RWPE1 (cell line): ENCODE measurements around the gene C1orf52.
A peak's percentile ranks its signal among the peaks of the same experiment; 100 is the strongest.

Experiments
- CTCF ChIA-PET: fragments of 350-600 bp; sonication (Branson Sonifier 250); formaldehyde crosslinking; extraction: SDS; loops from one replicate; lab custom pipeline; 2021; lab: Yijun Ruan, JAX
- POLR2A ChIA-PET: fragments of 400-600 bp; formaldehyde crosslinking; extraction: SDS; loops from one replicate; lab custom pipeline; 2020; ENCODE audit warnings: antibody characterized with exemption; ENCODE audit not compliant: low non-redundant PET; lab: Yijun Ruan, JAX
- DNase-seq: peaks from one replicate; pipeline ENCODE4 v3.0.0; 2012; ENCODE audit warnings: low spot score
- H3K27ac ChIP-seq: fragments of 450-650 bp; 2 replicates; pipeline ENCODE4 v1.5.1; 2017
- TF ChIP-seq, protein P1 (sequence below): fragments of 450-650 bp; conservative IDR thresholded peaks from 2 replicates; pipeline ENCODE4 v1.5.1; 2017; ENCODE audit warnings: low read depth, mild to moderate bottlenecking

C1orf52 gene

DNA sequence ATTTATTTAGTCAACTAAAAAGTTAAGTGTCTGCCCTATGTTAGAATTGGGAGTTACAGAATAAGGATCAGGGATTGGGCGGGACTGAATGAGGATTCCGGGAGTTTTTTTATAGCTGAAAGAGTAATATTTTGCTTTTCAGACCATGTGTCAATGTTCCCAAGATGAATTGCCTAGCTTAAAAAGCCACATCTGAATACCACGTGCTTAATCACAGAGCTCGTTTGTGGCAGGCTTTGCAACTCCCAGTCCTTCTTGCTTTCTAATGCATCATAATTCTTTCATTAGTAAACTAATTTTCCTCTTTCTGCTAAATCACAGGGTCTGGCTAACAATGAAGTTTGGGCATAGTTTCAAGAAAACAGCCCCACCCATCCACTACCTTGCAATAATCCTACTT, 21.2 kb upstream of the C1orf52 start:
- no peak overlapping the region for H3K27ac ChIP-seq
- TF ChIP-seq, protein P1, sequence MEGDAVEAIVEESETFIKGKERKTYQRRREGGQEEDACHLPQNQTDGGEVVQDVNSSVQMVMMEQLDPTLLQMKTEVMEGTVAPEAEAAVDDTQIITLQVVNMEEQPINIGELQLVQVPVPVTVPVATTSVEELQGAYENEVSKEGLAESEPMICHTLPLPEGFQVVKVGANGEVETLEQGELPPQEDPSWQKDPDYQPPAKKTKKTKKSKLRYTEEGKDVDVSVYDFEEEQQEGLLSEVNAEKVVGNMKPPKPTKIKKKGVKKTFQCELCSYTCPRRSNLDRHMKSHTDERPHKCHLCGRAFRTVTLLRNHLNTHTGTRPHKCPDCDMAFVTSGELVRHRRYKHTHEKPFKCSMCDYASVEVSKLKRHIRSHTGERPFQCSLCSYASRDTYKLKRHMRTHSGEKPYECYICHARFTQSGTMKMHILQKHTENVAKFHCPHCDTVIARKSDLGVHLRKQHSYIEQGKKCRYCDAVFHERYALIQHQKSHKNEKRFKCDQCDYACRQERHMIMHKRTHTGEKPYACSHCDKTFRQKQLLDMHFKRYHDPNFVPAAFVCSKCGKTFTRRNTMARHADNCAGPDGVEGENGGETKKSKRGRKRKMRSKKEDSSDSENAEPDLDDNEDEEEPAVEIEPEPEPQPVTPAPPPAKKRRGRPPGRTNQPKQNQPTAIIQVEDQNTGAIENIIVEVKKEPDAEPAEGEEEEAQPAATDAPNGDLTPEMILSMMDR = no peak
- POLR2A ChIA-PET = interaction anchor here (0.7 kb wide), 1 partner anchor 31 kb away, joined by 3 read pairs; no protein-coding TSS in a partner anchor
- DNase-seq = no peak
- CTCF ChIA-PET = no interaction called here

DNA sequence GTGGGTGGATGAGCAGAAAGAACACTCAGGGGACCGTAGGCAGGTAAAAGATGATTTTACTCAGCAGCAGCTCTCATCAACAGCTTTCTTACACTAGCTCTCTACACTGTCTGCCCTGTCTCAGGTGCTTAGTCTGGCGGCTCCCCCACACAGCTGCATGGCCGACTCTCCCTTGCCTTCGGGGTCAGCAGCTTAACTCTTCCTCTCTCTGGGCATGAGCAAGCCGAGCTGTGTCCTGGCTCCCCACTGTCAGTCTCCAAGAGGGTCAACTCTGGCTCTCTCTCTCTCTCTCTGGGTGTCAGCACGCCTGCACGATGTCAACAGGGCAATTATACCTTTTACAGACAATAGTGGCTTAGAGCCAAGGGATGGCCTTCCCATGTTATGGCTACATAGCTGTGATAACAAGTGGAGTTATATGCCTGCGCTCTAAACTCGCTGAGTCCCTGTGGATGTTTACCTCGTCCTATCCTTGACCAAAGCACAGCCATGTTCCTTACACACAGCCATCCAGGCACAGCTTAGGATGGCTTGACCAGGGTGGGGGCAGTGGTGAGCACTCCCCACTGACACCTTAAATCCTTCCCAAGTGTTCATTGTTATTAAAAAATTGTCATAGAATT, 20.1 kb upstream of the C1orf52 start:
- DNase-seq = no peak
- TF ChIP-seq, protein P1 = no peak
- CTCF ChIA-PET = no interaction called here
- peak overlapping the region; percentile 91 for H3K27ac ChIP-seq
- POLR2A ChIA-PET = no interaction called here

DNA sequence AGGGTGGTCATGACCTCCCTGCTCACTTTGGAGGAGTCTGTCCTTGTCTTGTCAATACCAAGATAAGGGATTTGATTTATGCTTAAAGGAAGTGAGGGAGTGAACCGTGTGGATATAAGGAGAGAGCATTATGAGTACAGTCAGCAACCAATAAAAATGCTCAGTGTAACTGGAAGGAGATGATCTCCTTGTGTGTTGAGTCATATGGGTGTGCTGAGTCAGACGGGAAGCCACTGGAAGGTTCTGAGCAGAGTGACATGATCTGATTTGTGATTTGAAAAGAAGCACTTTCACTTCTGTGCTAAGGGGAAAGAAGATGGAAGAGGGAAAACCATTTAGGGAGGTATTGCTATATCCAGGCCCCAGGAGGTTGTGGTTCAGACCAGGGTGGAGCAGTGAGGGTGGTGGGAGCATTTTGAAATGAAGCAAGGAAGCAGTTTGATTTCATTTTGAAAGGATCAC, 19.4 kb upstream of the C1orf52 start:
- CTCF ChIA-PET = no interaction called here
- peak overlapping the region; percentile 91 for H3K27ac ChIP-seq
- TF ChIP-seq, protein P1 = no peak
- POLR2A ChIA-PET = no interaction called here
- DNase-seq = peak; percentile 86

DNA sequence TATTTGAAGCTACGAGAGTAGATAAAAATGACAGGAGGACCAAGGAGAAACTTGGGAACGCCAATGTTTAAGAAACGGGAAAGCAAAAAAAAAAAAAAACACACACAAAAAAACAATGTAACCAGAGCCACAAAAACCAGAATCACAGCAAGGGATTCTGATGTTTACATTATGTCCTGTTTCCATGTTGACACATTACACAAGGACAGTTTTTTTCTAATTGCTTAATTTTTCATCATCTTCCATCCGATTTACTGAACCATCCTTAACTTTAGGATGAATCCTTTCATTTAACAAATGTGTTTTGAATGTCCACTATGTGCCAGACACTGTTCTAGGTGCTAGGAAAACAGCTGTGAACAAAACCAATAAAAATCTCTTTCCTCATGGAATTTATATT, 18.3 kb upstream of the C1orf52 start:
- ChIA-PET CTCF (no interaction called here), POLR2A (no interaction called here)
- H3K27ac ChIP-seq = peak overlapping the region; percentile 91
- TF ChIP-seq, protein P1 = no peak
- DNase-seq = no peak

DNA sequence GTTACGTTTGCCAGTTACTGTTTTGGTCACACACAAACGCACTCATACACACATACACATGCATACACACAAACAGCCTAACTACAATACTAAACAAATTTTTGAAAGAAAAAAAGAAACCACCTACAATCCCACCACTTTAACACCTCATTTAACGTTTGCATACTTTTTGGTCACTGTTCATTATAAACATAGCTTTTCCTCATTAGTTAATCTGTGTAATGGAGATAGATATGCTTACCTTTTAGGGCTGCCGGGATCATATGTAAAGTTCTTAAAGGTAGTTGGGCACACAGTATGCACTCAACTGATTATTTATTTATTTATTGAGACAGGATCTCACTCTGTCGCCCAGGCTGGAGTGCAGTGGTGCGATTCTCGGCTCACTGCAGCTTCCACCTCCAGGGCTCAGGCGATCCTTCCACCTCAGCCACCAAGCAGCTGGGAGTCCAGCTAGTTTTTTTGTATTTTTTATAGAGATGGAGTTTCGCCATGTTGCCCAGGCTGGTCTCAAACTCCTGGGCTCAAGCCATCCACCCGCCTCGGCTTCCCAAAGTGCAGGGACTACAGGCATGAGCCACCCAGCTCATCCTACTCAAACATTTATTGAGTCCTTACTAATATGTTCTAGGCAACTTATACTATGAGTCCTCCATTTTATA, 17.6 kb upstream of the C1orf52 start:
- peak overlapping the region; percentile 97 for H3K27ac ChIP-seq
- CTCF ChIA-PET = interaction anchor here (0.6 to 1.5 kb wide), 2 partner anchors 304 to 574 kb away, joined by 3 to 5 read pairs; no protein-coding TSS in a partner anchor
- TF ChIP-seq, protein P1 = no peak
- POLR2A ChIA-PET = interaction anchor here (0.6 to 1.4 kb wide), 4 partner anchors 12 to 330 kb away, joined by 3 read pairs; no protein-coding TSS in a partner anchor
- no peak for DNase-seq

DNA sequence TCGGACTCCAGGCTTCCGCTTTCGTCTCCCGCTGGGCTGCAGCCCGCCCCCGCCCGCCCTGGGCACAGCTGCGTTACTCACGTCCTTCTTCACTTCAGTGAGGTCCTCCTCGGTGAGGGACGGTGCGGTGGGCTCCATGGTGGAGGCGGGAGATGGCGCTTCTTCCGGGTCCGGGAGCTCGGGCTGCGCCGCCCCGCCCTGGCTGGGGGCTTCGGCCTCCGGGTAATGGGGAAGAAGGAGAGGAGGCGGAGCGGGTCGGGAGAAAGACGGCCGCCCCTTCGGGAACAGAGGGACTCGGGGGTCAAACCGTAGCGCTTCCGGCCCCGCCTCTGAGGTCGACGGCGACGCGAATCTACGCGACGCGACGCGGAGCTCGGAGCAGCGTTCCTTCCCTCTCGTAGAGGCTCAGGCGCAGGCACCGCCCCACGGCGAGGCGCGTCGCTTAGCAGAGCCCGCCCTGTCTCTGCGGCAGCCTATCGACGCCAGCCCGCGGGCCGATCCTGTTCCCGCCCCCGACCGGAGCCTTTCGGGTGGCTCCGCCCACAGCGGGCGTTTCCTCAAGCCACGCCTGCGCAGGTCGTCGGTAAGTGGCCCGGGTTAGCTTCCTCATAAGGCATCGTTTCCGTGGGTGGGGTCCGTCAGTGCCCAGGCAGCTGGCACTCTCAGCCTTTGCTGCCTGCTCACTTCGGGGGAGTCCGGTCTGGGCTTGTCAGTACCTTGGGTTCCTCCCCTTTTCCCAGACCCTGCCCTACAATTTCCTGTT, 16.9 kb upstream of the C1orf52 start, which contains the start of gene BCL10:
Gene BCL10, minus strand, starts transcription at position 418 of the 763 bp plus-strand sequence. Its CDS starts 280 bp downstream, at position 138.
- CTCF ChIA-PET = interaction anchor here (0.6 to 1.5 kb wide), 3 partner anchors 17 to 504 kb away, joined by 4 to 5 read pairs (median 5); partner anchors contain the start of gene C1orf52
- TF ChIP-seq, protein P1 = no peak

More for the DNA sequence above, 16.9 kb upstream of the C1orf52 start, which contains the start of gene BCL10:
- H3K27ac ChIP-seq = peak within 1 kb of the TSS; percentile 97
- peak; percentile 98 for DNase-seq
- POLR2A ChIA-PET = interaction anchor here (0.6 to 1.4 kb wide), 4 partner anchors 13 to 331 kb away, joined by 3 read pairs; no protein-coding TSS in a partner anchor
